SK-N-SH (cell line): ENCODE measurements around the gene TUBB8B.
"Not testable (repeated sequence)": the region's sequence is repeated elsewhere in the genome, so short reads cannot be mapped to it uniquely, and the experiment has no call there.

ENCODE experiments used
- CHD2 ChIP-seq: fragments of 150-350 bp; IDR thresholded peaks from 2 replicates; pipeline ENCODE4 v1.6.1; 2018; ENCODE audit warnings: low read length; ENCODE audit not compliant: partially characterized antibody
- CTCF ChIP-seq: fragments of 200-600 bp; sonication (generic); IDR thresholded peaks from 2 replicates; pipeline ENCODE4 v1.6.1; 2017; ENCODE audit warnings: antibody characterized with exemption, mild to moderate bottlenecking, moderate library complexity
- EP300 ChIP-seq, 2 experiments: IDR thresholded peaks; 2 replicates each; pipeline versions ENCODE4 v1.4.0 to v1.6.1; 2012; ENCODE audit warnings: borderline replicate concordance in 1 of 2, low read depth in 1 of 2, low read length in 1 of 2
- EZH2phosphoT487 ChIP-seq: fragments of 200-600 bp; sonication (generic); IDR thresholded peaks from 2 replicates; pipeline ENCODE4 v1.6.1; 2017; ENCODE audit warnings: low read depth, mixed run types, mild to moderate bottlenecking, antibody characterized with exemption, moderate library complexity, borderline replicate concordance
- GABPA ChIP-seq: IDR thresholded peaks from 2 replicates; pipeline ENCODE4 v1.4.0; 2012; ENCODE audit warnings: low read depth, mild to moderate bottlenecking
- MEF2A ChIP-seq: IDR thresholded peaks from 2 replicates; pipeline ENCODE4 v1.4.0; 2012; ENCODE audit warnings: low read depth, borderline replicate concordance
- MXI1 ChIP-seq: IDR thresholded peaks from 2 replicates; pipeline ENCODE4 v1.6.1; 2012; ENCODE audit warnings: mild to moderate bottlenecking, low read depth, low read length, improper control_type of control experiment
- POLR2AphosphoS5 ChIP-seq: IDR thresholded peaks from 2 replicates; pipeline ENCODE4 v1.6.1; 2012; ENCODE audit warnings: low read depth, low read length
- TAF1 ChIP-seq: IDR thresholded peaks from 2 replicates; pipeline ENCODE4 v1.6.1; 2012; ENCODE audit warnings: low read depth, mild to moderate bottlenecking, low read length, moderate library complexity, borderline replicate concordance
- TCF12 ChIP-seq: IDR thresholded peaks from 2 replicates; pipeline ENCODE4 v1.4.0; 2012
- TF ChIP-seq, protein P1 (sequence below): IDR thresholded peaks from 2 replicates; pipeline ENCODE4 v1.6.1; 2012; ENCODE audit warnings: mild to moderate bottlenecking, low read depth, low read length, moderate library complexity

GRCh38 chr18:82626-83209, 33.3 kb upstream of the TUBB8B start:
- TF ChIP-seq CTCF; GABPA; TAF1; POLR2AphosphoS5; EZH2phosphoT487; EP300 (IDR thresholded peaks at IDR 0.05; ENCODE audit: borderline replicate concordance in 1 of 2, low read depth in 1 of 2, low read length in 1 of 2); CHD2; TCF12; MXI1; MEF2A: not testable (repeated sequence)
- TF ChIP-seq, protein P1, sequence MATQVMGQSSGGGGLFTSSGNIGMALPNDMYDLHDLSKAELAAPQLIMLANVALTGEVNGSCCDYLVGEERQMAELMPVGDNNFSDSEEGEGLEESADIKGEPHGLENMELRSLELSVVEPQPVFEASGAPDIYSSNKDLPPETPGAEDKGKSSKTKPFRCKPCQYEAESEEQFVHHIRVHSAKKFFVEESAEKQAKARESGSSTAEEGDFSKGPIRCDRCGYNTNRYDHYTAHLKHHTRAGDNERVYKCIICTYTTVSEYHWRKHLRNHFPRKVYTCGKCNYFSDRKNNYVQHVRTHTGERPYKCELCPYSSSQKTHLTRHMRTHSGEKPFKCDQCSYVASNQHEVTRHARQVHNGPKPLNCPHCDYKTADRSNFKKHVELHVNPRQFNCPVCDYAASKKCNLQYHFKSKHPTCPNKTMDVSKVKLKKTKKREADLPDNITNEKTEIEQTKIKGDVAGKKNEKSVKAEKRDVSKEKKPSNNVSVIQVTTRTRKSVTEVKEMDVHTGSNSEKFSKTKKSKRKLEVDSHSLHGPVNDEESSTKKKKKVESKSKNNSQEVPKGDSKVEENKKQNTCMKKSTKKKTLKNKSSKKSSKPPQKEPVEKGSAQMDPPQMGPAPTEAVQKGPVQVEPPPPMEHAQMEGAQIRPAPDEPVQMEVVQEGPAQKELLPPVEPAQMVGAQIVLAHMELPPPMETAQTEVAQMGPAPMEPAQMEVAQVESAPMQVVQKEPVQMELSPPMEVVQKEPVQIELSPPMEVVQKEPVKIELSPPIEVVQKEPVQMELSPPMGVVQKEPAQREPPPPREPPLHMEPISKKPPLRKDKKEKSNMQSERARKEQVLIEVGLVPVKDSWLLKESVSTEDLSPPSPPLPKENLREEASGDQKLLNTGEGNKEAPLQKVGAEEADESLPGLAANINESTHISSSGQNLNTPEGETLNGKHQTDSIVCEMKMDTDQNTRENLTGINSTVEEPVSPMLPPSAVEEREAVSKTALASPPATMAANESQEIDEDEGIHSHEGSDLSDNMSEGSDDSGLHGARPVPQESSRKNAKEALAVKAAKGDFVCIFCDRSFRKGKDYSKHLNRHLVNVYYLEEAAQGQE, result not testable (repeated sequence)
